K562 (cell line): ENCODE measurements around the gene ATXN10.

Experiments used
- CBFB ChIP-seq: sonication (generic); formaldehyde crosslinking; IDR thresholded peaks from 2 replicates; pipeline ENCODE4 v1.4.0; 2020; ENCODE audit warnings: mild to moderate bottlenecking, missing genetic modification reagents
- CTCF ChIP-seq, 3 experiments: IDR thresholded peaks in 2 of 3; conservative IDR thresholded peaks in 1 of 3; 2 replicates each; pipeline ENCODE4 v1.5.1; 2011 to 2012; ENCODE audit warnings: low read length in 3 of 3, mild to moderate bottlenecking in 3 of 3, control low read depth in 2 of 3, improper control_type of control experiment in 1 of 3, inconsistent platforms in 1 of 3, low read depth in 1 of 3, mixed read lengths in 1 of 3, moderate library complexity in 1 of 3; ENCODE audit not compliant: insufficient read depth in 2 of 3
- EZH2 ChIP-seq: IDR thresholded peaks from 2 replicates; pipeline ENCODE4 v1.6.1; 2012; ENCODE audit warnings: low read depth, mild to moderate bottlenecking, inconsistent platforms, low read length, borderline replicate concordance
- HNRNPUL1 ChIP-seq: fragments of 200-400 bp; formaldehyde crosslinking; IDR thresholded peaks from 2 replicates; pipeline ENCODE4 v1.6.1; 2017; ENCODE audit warnings: low read length
- KDM2B ChIP-seq: fragments of 250-450 bp; sonication (Bioruptor Pico); IDR thresholded peaks from 2 replicates; pipeline ENCODE4 v1.8.0; 2021; ENCODE audit warnings: mild to moderate bottlenecking, moderate library complexity
- MCM5 ChIP-seq: fragments of 450-650 bp; IDR thresholded peaks from 2 replicates; pipeline ENCODE4 v1.6.1; 2016; ENCODE audit warnings: low read depth
- NCOA6 ChIP-seq: fragments of 450-650 bp; IDR thresholded peaks from 2 replicates; pipeline ENCODE4 v1.6.1; 2017; ENCODE audit warnings: mild to moderate bottlenecking
- TCF7L2 ChIP-seq: fragments of 150-350 bp; IDR thresholded peaks from 2 replicates; pipeline ENCODE4 v1.6.1; 2016; ENCODE audit warnings: low read depth, mild to moderate bottlenecking, low read length, moderate library complexity

GRCh38 chr22:45883811-45884170 lies 212.2 kb downstream of the ATXN10 start:
- no peak for TF ChIP-seq CBFB (CRISPR knock-in tag)
- no peak for TF ChIP-seq TCF7L2
- no peak for TF ChIP-seq HNRNPUL1
- no peak for TF ChIP-seq EZH2
- no peak for TF ChIP-seq CTCF (IDR thresholded peaks at IDR 0.05 in 2 of 3, conservative IDR thresholded peaks at IDR 0.05 in 1 of 3; ENCODE audit: insufficient read depth in 2 of 3, low read depth in 1 of 3, low read length in 3 of 3)
- no peak for TF ChIP-seq KDM2B (CRISPR knock-in tag)
- TF ChIP-seq NCOA6, result no peak
- TF ChIP-seq MCM5, result no peak
